ENCODE measurements around the gene RDH5.

RDH5 gene

DNA sequence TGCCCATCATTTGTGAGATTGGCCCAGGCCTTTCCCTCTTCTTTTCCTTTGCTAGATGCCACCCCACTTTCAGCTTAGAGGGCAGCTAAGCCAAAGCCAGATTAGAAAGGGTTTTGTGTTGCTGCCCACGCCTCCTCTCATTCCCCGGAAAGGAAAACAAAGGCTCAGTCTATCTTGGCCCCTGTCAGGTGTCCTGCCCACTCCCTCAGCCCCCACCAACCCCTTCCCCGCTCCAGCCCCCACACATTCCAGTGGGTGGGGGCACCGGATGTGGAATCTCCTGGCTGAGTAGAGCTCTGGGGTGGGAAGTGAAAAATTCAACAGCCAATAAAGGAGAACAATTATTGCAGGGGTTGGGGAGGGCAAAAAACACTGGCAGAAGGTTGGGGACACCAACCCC, 2.2 kb upstream of the RDH5 start:
- H3K9me3 ChIP-seq (ENCODE audit: control insufficient read depth, insufficient read depth, low read length): no peaks in the 10 kb centered on the region
- peaks cover 19% of the 10 kb centered on the region for H3K79me2 ChIP-seq (ENCODE audit: control insufficient read depth, low read length)
- peak overlapping the region; percentile 89 for H3K4me2 ChIP-seq (ENCODE audit: low read length)
- peaks cover 30% of the 10 kb centered on the region for H3K4me1 ChIP-seq (ENCODE audit: control insufficient read depth, low read length)
- TF ChIP-seq, protein P1, sequence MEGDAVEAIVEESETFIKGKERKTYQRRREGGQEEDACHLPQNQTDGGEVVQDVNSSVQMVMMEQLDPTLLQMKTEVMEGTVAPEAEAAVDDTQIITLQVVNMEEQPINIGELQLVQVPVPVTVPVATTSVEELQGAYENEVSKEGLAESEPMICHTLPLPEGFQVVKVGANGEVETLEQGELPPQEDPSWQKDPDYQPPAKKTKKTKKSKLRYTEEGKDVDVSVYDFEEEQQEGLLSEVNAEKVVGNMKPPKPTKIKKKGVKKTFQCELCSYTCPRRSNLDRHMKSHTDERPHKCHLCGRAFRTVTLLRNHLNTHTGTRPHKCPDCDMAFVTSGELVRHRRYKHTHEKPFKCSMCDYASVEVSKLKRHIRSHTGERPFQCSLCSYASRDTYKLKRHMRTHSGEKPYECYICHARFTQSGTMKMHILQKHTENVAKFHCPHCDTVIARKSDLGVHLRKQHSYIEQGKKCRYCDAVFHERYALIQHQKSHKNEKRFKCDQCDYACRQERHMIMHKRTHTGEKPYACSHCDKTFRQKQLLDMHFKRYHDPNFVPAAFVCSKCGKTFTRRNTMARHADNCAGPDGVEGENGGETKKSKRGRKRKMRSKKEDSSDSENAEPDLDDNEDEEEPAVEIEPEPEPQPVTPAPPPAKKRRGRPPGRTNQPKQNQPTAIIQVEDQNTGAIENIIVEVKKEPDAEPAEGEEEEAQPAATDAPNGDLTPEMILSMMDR (IDR thresholded peaks at IDR 0.05; ENCODE audit: low read depth, low read length, poor library complexity, severe bottlenecking): no peak
- no peak for TF ChIP-seq EZH2phosphoT487 (IDR thresholded peaks at IDR 0.05; ENCODE audit: borderline replicate concordance, low read length)
- H3K27me3 ChIP-seq (ENCODE audit: control insufficient read depth, low read length): no peaks in the 10 kb centered on the region
- H3K27ac ChIP-seq (ENCODE audit: low read depth, low read length): no peak overlapping the region
- H3K36me3 ChIP-seq (ENCODE audit: control insufficient read depth, low read length): peaks cover 16% of the 10 kb centered on the region; the same call in 1 of the 2 replicates
- peak overlapping the region; percentile 92; the same call in 1 of the 2 replicates for H3K4me3 ChIP-seq (ENCODE audit: low read length)
- H3F3A ChIP-seq (ENCODE audit: control insufficient read depth, insufficient read depth): peaks cover 3% of the 10 kb centered on the region; the same call in 1 of the 2 replicates
- no peaks in the 10 kb centered on the region for H4K20me1 ChIP-seq (ENCODE audit: control insufficient read depth, insufficient read depth, low read depth, low read length)
- no peaks in the 10 kb centered on the region for H3K9me2 ChIP-seq (replicated peaks; ENCODE audit: control insufficient read depth, low read length)

DNA sequence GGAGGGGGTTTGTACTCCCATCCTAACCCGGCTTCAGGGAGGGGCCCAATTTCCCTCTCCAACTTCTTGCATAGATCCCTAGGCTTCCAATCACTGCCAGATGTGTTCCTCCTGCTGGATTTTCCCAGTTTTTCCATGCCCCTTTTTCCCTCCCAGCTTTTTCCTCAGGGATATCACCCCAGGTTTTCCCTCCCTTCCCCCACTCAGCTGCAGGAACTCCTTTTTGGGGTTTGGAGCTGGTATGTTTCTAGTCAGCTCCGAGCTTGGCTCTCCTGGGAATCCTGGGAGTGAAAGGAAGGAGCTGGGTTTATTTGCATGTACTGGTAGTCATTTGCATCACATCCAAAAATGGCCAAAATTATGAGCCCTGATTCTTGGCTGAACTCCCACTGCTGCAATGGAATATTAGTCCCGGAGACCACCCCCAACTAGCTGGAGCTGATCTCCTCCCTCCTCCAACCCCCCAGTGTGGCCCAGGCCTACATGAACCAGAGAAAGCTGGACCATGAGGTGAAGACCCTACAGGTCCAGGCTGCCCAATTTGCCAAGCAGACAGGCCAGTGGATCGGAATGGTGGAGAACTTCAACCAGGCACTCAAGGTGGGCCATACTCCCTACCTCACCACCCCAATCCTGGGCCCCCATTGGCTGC, 1.4 kb upstream of the RDH5 start:
- no peaks in the 10 kb centered on the region for H3K9me3 ChIP-seq (ENCODE audit: control insufficient read depth, insufficient read depth, low read length)
- no peaks in the 10 kb centered on the region for H3K9me2 ChIP-seq (replicated peaks; ENCODE audit: control insufficient read depth, low read length)
- H3K4me1 ChIP-seq (ENCODE audit: control insufficient read depth, low read length): peaks cover 30% of the 10 kb centered on the region
- H3F3A ChIP-seq (ENCODE audit: control insufficient read depth, insufficient read depth): peaks cover 3% of the 10 kb centered on the region; the same call in 1 of the 2 replicates
- TF ChIP-seq, protein P1 (IDR thresholded peaks at IDR 0.05; ENCODE audit: low read depth, low read length, poor library complexity, severe bottlenecking): no peak
- TF ChIP-seq EZH2phosphoT487 (IDR thresholded peaks at IDR 0.05; ENCODE audit: borderline replicate concordance, low read length): no peak
- peaks cover 19% of the 10 kb centered on the region for H3K79me2 ChIP-seq (ENCODE audit: control insufficient read depth, low read length)
- H3K36me3 ChIP-seq (ENCODE audit: control insufficient read depth, low read length): peaks cover 18% of the 10 kb centered on the region
- no peaks in the 10 kb centered on the region for H3K27me3 ChIP-seq (ENCODE audit: control insufficient read depth, low read length)
- H3K27ac ChIP-seq (ENCODE audit: low read depth, low read length): no peak overlapping the region
- H3K4me2 ChIP-seq (ENCODE audit: low read length): no peak overlapping the region
- no peak overlapping the region for H3K4me3 ChIP-seq (ENCODE audit: low read length)
- no peaks in the 10 kb centered on the region for H4K20me1 ChIP-seq (ENCODE audit: control insufficient read depth, insufficient read depth, low read depth, low read length)

DNA sequence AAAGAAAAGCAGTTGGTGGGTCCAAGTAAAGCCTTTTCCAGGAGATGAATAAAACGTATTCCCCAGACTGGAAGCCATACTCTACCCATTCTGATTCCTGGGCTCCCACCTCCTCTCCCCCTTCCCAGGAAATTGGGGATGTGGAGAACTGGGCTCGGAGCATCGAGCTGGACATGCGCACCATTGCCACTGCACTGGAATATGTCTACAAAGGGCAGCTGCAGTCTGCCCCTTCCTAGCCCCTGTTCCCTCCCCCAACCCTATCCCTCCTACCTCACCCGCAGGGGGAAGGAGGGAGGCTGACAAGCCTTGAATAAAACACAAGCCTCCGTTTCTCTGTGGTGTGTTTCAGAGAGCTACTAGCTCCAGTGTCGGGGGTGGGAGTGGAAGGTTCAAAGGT, 822 bp upstream of the RDH5 start:
- H3K27ac ChIP-seq (ENCODE audit: low read depth, low read length): no peak overlapping the region
- H3K4me3 ChIP-seq (ENCODE audit: low read length): no peak overlapping the region
- H3K9me2 ChIP-seq (replicated peaks; ENCODE audit: control insufficient read depth, low read length): no peaks in the 10 kb centered on the region
- TF ChIP-seq, protein P1 (IDR thresholded peaks at IDR 0.05; ENCODE audit: low read depth, low read length, poor library complexity, severe bottlenecking): no peak
- TF ChIP-seq EZH2phosphoT487 (IDR thresholded peaks at IDR 0.05; ENCODE audit: borderline replicate concordance, low read length): no peak
- H3K27me3 ChIP-seq (ENCODE audit: control insufficient read depth, low read length): no peaks in the 10 kb centered on the region
- peaks cover 19% of the 10 kb centered on the region for H3K79me2 ChIP-seq (ENCODE audit: control insufficient read depth, low read length)
- no peak overlapping the region for H3K4me2 ChIP-seq (ENCODE audit: low read length)
- H3K4me1 ChIP-seq (ENCODE audit: control insufficient read depth, low read length): peaks cover 30% of the 10 kb centered on the region
- H3K36me3 ChIP-seq (ENCODE audit: control insufficient read depth, low read length): peaks cover 24% of the 10 kb centered on the region
- H3F3A ChIP-seq (ENCODE audit: control insufficient read depth, insufficient read depth): peaks cover 3% of the 10 kb centered on the region; the same call in 1 of the 2 replicates
- no peaks in the 10 kb centered on the region for H4K20me1 ChIP-seq (ENCODE audit: control insufficient read depth, insufficient read depth, low read depth, low read length)
- H3K9me3 ChIP-seq (ENCODE audit: control insufficient read depth, insufficient read depth, low read length): no peaks in the 10 kb centered on the region

Measured in DOHH2 (cell line).